WERI-Rb-1 (cell line): ENCODE data around the gene CABP4.

Experiments
- DNase-seq: peaks from one replicate; pipeline ENCODE4 v3.0.0-alpha.2; 2020
- H3K27ac ChIP-seq: fragments of 250-450 bp; sonication (Bioruptor Pico); 2 replicates; pipeline ENCODE4 v1.5.1; 2020; ENCODE audit warnings: mild to moderate bottlenecking, moderate library complexity
- H3K27me3 ChIP-seq: fragments of 250-450 bp; sonication (Bioruptor Pico); 2 replicates; pipeline ENCODE4 v1.5.1; 2021; ENCODE audit warnings: mild to moderate bottlenecking, low read depth, moderate library complexity; ENCODE audit not compliant: insufficient read depth, severe bottlenecking
- H3K36me3 ChIP-seq: fragments of 250-450 bp; sonication (Bioruptor Pico); 2 replicates; pipeline ENCODE4 v1.5.1; 2020; ENCODE audit warnings: mild to moderate bottlenecking, moderate library complexity
- H3K4me3 ChIP-seq: 2 replicates; pipeline ENCODE4 v1.5.1; 2011; ENCODE audit warnings: low read depth, mild to moderate bottlenecking, control low read depth, low read length
- H3K9me3 ChIP-seq: fragments of 250-450 bp; sonication (Bioruptor Pico); 2 replicates; pipeline ENCODE4 v1.5.1; 2021; ENCODE audit warnings: mild to moderate bottlenecking, moderate library complexity; ENCODE audit not compliant: severe bottlenecking
- TF ChIP-seq, protein P1 (sequence below): IDR thresholded peaks from 2 replicates; pipeline ENCODE4 v1.5.1; 2011; ENCODE audit warnings: low read depth, mild to moderate bottlenecking, control low read depth, inconsistent platforms, low read length

Gene CABP4

DNA sequence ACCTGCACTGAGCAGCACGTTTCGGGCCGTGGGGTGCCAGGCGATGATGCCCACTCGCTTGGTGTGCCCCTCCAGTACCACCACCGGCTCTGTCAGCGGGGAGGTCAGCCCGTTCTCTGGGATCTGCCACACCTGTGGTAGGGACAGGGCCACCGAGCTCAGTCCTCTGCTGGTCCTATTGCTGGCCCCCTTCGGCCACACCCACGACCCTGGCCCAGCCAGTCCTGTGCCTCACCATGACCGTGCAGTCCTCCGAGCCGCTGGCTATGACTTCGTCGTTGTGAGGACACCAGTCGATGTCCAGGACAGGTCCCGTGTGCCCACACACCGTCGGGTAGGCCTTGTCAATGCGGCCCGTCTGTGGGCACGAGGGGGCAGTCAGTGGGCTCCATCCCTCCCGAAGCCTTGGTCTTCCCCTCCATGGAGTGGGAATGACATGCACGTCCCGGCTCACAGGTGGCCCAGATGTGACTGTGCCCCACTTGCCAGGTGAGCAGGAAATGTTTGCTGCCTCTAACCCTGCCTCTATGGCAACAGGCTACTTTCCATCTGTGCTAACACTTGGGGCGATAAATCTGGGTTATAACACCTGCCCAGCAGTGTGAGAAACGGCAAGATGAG, 13.3 kb upstream of the CABP4 start:
- TF ChIP-seq, protein P1, sequence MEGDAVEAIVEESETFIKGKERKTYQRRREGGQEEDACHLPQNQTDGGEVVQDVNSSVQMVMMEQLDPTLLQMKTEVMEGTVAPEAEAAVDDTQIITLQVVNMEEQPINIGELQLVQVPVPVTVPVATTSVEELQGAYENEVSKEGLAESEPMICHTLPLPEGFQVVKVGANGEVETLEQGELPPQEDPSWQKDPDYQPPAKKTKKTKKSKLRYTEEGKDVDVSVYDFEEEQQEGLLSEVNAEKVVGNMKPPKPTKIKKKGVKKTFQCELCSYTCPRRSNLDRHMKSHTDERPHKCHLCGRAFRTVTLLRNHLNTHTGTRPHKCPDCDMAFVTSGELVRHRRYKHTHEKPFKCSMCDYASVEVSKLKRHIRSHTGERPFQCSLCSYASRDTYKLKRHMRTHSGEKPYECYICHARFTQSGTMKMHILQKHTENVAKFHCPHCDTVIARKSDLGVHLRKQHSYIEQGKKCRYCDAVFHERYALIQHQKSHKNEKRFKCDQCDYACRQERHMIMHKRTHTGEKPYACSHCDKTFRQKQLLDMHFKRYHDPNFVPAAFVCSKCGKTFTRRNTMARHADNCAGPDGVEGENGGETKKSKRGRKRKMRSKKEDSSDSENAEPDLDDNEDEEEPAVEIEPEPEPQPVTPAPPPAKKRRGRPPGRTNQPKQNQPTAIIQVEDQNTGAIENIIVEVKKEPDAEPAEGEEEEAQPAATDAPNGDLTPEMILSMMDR: no peak
- no peak for DNase-seq
- Histone ChIP-seq H3K36me3 (peaks cover 29% of the 10 kb centered on the region), H3K27me3 (no peaks in the 10 kb centered on the region), H3K4me3 (no peak overlapping the region), H3K9me3 (no peaks in the 10 kb centered on the region), H3K27ac (no peak overlapping the region)

DNA sequence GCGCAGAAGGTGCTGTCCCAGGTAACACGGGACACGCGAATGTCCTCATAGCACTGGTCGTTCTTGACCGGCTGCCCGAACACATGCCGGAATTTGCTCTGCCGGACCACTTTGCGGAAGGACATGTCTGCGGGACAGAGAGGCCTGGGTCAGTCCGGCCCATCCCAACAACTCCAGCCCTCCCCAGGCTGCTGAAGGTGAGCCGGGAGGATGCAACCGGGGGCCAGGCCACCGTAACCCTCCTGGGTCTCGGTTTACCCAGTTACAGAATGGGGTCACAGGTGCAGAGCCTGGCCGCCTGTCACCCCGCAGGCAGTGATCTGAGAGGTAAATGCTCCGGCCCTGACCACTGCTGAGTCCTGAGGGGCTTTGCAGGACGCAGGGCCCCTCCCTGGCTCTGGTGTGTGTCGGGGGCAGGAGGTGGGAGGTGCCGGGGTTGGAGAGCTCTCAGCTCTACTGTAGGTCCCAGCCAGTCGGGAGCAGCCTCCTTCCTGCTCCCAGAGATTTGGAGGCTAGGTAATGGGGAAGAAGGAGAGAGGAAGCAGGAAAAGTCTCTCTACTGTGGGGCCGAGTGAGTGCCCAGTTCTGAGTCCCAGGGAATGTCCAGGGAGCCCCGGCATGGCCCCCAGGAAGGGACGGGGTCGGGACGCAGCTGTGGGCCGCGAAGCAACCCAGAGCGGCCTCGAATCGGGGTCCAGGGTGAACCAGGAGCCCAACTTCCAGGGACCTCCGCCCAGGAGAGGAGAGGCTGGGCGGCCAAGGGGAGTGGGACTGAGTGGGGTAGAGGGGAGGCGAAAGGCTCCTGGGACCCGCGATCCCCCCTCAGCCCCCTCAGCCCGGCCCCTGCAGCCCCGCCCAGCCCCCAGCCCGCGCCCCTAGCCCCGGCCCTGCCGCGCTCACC, 12.4 kb upstream of the CABP4 start:
- DNase-seq: no peak
- no peaks in the 10 kb centered on the region for H3K9me3 ChIP-seq
- peaks cover 24% of the 10 kb centered on the region for H3K36me3 ChIP-seq
- peak overlapping the region; percentile 38 for H3K27ac ChIP-seq
- peak overlapping the region; percentile 69 for H3K4me3 ChIP-seq
- TF ChIP-seq, protein P1: no peak
- no peaks in the 10 kb centered on the region for H3K27me3 ChIP-seq

DNA sequence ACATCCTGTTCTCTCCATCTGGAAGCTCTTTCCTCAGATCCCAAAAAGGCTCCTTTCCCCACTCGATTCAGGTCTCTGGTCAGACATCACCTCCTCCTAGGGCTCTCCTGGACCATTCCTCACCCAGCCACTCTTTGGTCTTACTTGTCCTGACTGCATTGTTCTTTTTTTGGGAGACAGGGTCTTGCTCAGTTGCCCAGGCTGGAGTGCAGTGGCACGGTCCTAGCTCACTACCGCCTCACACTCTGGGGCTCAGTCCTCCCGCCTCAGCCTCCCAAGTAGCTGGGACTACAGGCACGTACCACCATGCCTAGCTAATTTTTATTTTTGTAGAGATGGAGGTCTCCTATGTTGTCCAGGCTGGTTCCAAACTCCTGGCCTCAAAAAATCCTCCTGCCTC, 9.6 kb upstream of the CABP4 start:
- no peak overlapping the region for H3K4me3 ChIP-seq
- no peaks in the 10 kb centered on the region for H3K27me3 ChIP-seq
- H3K9me3 ChIP-seq: no peaks in the 10 kb centered on the region
- DNase-seq: no peak
- TF ChIP-seq, protein P1: no peak
- no peak overlapping the region for H3K27ac ChIP-seq
- peaks cover 2% of the 10 kb centered on the region for H3K36me3 ChIP-seq

GRCh38 chr11:67448220-67448609, 6.9 kb upstream of the CABP4 start:
- TF ChIP-seq, protein P1: no peak

GRCh38 chr11:67449116-67449844, 5.9 kb upstream of the CABP4 start:
- TF ChIP-seq, protein P1: no peak
- no peaks in the 10 kb centered on the region for H3K27me3 ChIP-seq
- no peak for DNase-seq
- H3K9me3 ChIP-seq: no peaks in the 10 kb centered on the region
- H3K27ac ChIP-seq: no peak overlapping the region
- H3K4me3 ChIP-seq: no peak overlapping the region
- H3K36me3 ChIP-seq: no peaks in the 10 kb centered on the region

More at GRCh38 chr11:67448220-67448609, 6.9 kb upstream of the CABP4 start:
- Histone ChIP-seq H3K4me3 (no peak overlapping the region), H3K9me3 (no peaks in the 10 kb centered on the region), H3K36me3 (no peaks in the 10 kb centered on the region), H3K27ac (no peak overlapping the region), H3K27me3 (no peaks in the 10 kb centered on the region)
- no peak for DNase-seq
